ENCODE results near the gene ZNF552.

The ZNF552 gene

GRCh38 chr19:57757941-57758340 lies 56.8 kb downstream of the ZNF552 start:
- no peak for DNase-seq (ENCODE audit: insufficient read length)
- no peak for FAIRE-seq
- TF ChIP-seq POLR2A (IDR thresholded peaks at IDR 0.05; ENCODE audit: low read depth, low read length): no peak
- TF ChIP-seq POLR2AphosphoS5 (IDR thresholded peaks at IDR 0.05; ENCODE audit: low read depth, low read length): no peak
- TF ChIP-seq TAF1 (IDR thresholded peaks at IDR 0.05; ENCODE audit: borderline replicate concordance, low read depth, low read length): no peak
